Measurements from ENCODE around the gene SLC22A12. TPM values are rescaled to one million over a fixed set of nuclear protein-coding genes. Genes with fewer than 3 reads are reported as not detected.
A peak's percentile ranks its signal among the peaks of the same experiment; 100 is the strongest.

SLC22A12 gene
- total and polyA plus RNA-seq, 4 experiments from 2014 or later = not detected

DNA sequence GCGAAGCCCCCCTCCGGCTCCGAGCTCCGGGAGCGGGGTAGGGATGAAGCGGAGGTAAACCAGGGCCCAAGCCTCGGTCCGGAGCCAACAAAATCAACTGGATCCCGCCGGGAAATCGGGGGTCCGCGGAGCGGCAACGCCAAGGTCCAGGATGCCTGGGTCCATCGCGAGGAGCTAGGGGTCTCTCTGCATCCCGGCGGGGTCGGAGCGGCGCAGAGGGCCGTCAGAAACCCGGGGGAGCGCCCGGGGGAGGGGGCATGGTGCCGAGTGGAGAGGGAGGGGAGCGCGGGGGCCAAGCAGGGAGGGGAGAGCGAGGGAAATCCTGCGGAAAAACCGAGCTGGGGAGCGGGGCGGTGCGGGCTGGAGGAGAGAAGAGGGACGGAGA, 51.8 kb downstream of the SLC22A12 start:
- Mint-ChIP-seq H3K27ac (no peak overlapping the region), H3K9me3 (no peaks in the 10 kb centered on the region), H3K4me3 (no peak overlapping the region), H3K36me3 (no peaks in the 10 kb centered on the region), H3K27me3 (peaks cover 16 to 29% of the 10 kb centered on the region in 2 donors), H3K4me1 (peaks cover 2 to 7% (median 4%) of the 10 kb centered on the region in 4 donors)
- Histone ChIP-seq H3K4me3 (ENCODE audit: low read length in 2 of 2) (no peak overlapping the region), H3K36me3 (ENCODE audit: insufficient read depth, low read length) (no peaks in the 10 kb centered on the region), H3K27ac (ENCODE audit: low read depth, low read length) (no peak overlapping the region), H3K27me3 (ENCODE audit: insufficient read depth, low read length) (peaks cover 27% of the 10 kb centered on the region), H3K4me1 (ENCODE audit: insufficient read depth, low read length) (peaks cover 4% of the 10 kb centered on the region), H3K9me3 (ENCODE audit: control insufficient read depth in 1 of 2, low read length in 2 of 2) (no peaks in the 10 kb centered on the region)
- POLR2A ChIA-PET (ENCODE audit: partially characterized antibody) = no interaction called here
- intact Hi-C loops (cut with micrococcal nuclease) = no loop called here
- CTCF ChIA-PET (ENCODE audit: partially characterized antibody) = no interaction called here
- DNase-seq = no peak

DNA sequence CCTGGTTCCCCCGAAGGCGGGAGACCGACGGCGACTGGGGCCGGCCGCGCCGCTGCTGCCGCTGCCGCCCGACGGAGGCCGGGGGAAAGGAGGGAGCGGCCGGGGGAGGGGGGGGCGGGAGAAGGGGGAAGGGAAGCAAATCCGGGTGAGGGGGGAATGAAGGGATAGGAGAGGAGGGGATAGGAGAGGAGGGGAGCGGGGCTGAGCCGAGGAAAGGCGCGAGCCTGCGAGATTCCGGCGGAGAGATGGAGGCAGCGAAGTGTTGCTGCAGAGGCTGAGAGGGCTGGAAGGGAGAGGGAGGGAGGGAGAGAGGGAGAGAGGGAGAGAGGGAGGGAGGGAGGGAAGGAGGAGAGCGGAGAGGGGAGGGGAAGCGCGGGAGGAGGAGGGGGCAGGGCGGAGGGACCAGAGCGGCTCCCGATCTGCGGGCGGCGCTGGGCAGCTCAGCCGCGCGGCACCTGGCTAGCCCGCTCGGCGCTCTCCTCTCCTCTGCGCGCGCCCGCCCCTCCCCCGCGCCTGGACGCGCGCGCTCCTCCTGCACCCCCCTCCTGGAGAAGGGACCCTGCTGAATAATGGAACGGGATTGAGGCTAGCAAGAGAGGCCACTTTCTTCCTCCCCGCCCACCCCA, 52.3 kb downstream of the SLC22A12 start:
- H3K27me3 ChIP-seq (ENCODE audit: insufficient read depth, low read length) = peaks cover 27% of the 10 kb centered on the region
- H3K9me3 ChIP-seq (ENCODE audit: control insufficient read depth in 1 of 2, low read length in 2 of 2) = no peaks in the 10 kb centered on the region
- Mint-ChIP-seq H3K4me3 (peak overlapping the region in 5 of 8 donors; percentile 29 to 81 (median 39)), H3K4me1 (peaks cover 2 to 7% (median 4%) of the 10 kb centered on the region in 4 donors), H3K27me3 (peaks cover 16 to 32% of the 10 kb centered on the region in 2 donors), H3K36me3 (no peaks in the 10 kb centered on the region), H3K27ac (peak overlapping the region in 1 of 7 donors; percentile 17), H3K9me3 (no peaks in the 10 kb centered on the region)
- ChIA-PET CTCF (ENCODE audit: partially characterized antibody) (no interaction called here), POLR2A (ENCODE audit: partially characterized antibody) (no interaction called here)
- intact Hi-C loops (cut with micrococcal nuclease) = no loop called here
- no peaks in the 10 kb centered on the region for H3K36me3 ChIP-seq (ENCODE audit: insufficient read depth, low read length)
- no peak for DNase-seq
- H3K4me1 ChIP-seq (ENCODE audit: insufficient read depth, low read length) = peaks cover 4% of the 10 kb centered on the region
- H3K27ac ChIP-seq (ENCODE audit: low read depth, low read length) = no peak overlapping the region
- H3K4me3 ChIP-seq (ENCODE audit: low read length in 2 of 2) = no peak overlapping the region

DNA sequence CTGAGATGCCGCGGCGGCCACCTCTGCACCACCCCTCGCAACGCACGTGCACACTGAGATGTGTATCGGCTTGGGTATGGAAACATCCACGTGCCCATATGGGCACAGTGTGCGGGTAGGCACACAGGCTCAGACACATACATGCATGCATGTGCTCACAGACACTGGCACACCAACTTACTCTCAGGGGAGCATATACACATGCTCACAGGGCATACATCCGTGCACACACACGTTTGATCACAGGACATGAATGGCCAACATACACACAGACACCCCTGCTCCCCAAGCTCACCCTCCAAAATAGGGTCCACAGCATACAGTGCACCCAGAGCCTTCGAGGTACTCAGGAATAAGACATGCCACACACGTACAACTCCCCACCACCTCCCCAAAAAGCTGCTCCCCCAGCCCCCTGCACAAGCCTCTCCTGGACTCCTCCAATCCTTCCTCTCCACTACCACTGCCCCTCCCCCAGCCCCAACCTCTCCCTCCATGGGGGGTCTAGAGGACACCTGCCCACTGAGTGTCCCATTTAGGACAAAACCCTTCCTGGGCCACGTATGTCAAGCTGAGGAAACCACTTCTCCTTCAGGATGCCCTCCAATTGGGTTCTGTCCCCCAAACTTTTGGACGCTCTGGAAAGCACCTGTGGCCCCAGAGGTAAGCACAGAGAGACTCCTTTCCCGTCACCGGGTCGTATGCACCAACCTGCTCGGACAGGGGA, 53.1 kb downstream of the SLC22A12 start:
- H3K4me3 ChIP-seq (ENCODE audit: low read length in 2 of 2) = no peak overlapping the region
- Mint-ChIP-seq H3K4me3 (peak overlapping the region in 3 of 8 donors; percentile 49 to 70 (median 62)), H3K9me3 (no peaks in the 10 kb centered on the region), H3K36me3 (no peaks in the 10 kb centered on the region), H3K27me3 (peaks cover 17 to 32% of the 10 kb centered on the region in 2 donors), H3K27ac (peak overlapping the region in 1 of 7 donors; percentile 17), H3K4me1 (peaks cover 2 to 7% (median 4%) of the 10 kb centered on the region in 4 donors)
- no peak overlapping the region for H3K27ac ChIP-seq (ENCODE audit: low read depth, low read length)
- DNase-seq = no peak
- intact Hi-C loops (cut with micrococcal nuclease) = no loop called here
- H3K9me3 ChIP-seq (ENCODE audit: control insufficient read depth in 1 of 2, low read length in 2 of 2) = no peaks in the 10 kb centered on the region
- POLR2A ChIA-PET (ENCODE audit: partially characterized antibody) = no interaction called here
- peaks cover 27% of the 10 kb centered on the region for H3K27me3 ChIP-seq (ENCODE audit: insufficient read depth, low read length)
- CTCF ChIA-PET (ENCODE audit: partially characterized antibody) = interaction anchor here (0.9 kb wide), 1 partner anchor 64 kb away, joined by 3 read pairs; no protein-coding TSS in a partner anchor
- H3K36me3 ChIP-seq (ENCODE audit: insufficient read depth, low read length) = no peaks in the 10 kb centered on the region
- peaks cover 4% of the 10 kb centered on the region for H3K4me1 ChIP-seq (ENCODE audit: insufficient read depth, low read length)

DNA sequence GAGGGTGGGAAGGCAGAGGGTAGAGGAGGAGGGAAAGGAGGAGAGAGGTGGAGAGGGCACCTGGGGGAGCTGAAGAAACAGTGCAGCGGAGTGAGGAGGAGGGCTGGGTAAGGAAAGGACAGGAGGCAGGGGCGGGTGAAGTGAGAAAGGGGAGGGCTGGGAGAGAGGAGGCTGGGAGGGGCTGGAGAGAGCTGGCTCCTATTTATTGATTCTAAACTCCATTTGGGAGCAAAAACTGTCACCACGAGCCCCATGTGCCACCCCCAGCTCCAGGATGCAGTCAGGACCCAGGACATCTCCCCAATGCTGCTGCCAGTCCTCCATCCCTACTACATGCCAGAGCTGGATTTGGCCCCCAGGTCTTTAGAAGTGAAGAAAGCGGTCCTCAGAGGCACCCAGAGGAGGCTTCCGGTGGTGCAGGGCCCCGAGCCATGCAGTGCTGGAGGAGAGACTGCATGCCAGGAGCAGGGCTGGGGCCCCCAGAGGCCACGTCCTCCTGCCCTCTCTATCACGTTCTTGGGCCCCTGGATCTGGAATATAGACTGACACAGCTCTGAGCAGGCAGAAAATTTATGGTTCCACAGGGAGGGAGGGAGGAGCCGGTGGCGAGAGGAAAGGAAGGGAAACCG, 53.7 kb downstream of the SLC22A12 start:
- intact Hi-C loops (cut with micrococcal nuclease) = no loop called here
- POLR2A ChIA-PET (ENCODE audit: partially characterized antibody) = no interaction called here
- Histone ChIP-seq H3K27ac (ENCODE audit: low read depth, low read length) (no peak overlapping the region), H3K9me3 (ENCODE audit: control insufficient read depth in 1 of 2, low read length in 2 of 2) (no peaks in the 10 kb centered on the region), H3K36me3 (ENCODE audit: insufficient read depth, low read length) (no peaks in the 10 kb centered on the region), H3K4me1 (ENCODE audit: insufficient read depth, low read length) (peaks cover 4% of the 10 kb centered on the region), H3K27me3 (ENCODE audit: insufficient read depth, low read length) (peaks cover 27% of the 10 kb centered on the region), H3K4me3 (ENCODE audit: low read length in 2 of 2) (no peak overlapping the region)
- H3K4me3 Mint-ChIP-seq = no peak overlapping the region
- peaks cover 2 to 7% (median 4%) of the 10 kb centered on the region in 4 donors for H3K4me1 Mint-ChIP-seq
- no peaks in the 10 kb centered on the region for H3K36me3 Mint-ChIP-seq
- H3K27me3 Mint-ChIP-seq = peaks cover 19 to 35% of the 10 kb centered on the region in 2 donors
- CTCF ChIA-PET (ENCODE audit: partially characterized antibody) = interaction anchor here (0.9 kb wide), 1 partner anchor 65 kb away, joined by 3 read pairs; no protein-coding TSS in a partner anchor
- H3K9me3 Mint-ChIP-seq = no peaks in the 10 kb centered on the region
- H3K27ac Mint-ChIP-seq = no peak overlapping the region
- no peak for DNase-seq

DNA sequence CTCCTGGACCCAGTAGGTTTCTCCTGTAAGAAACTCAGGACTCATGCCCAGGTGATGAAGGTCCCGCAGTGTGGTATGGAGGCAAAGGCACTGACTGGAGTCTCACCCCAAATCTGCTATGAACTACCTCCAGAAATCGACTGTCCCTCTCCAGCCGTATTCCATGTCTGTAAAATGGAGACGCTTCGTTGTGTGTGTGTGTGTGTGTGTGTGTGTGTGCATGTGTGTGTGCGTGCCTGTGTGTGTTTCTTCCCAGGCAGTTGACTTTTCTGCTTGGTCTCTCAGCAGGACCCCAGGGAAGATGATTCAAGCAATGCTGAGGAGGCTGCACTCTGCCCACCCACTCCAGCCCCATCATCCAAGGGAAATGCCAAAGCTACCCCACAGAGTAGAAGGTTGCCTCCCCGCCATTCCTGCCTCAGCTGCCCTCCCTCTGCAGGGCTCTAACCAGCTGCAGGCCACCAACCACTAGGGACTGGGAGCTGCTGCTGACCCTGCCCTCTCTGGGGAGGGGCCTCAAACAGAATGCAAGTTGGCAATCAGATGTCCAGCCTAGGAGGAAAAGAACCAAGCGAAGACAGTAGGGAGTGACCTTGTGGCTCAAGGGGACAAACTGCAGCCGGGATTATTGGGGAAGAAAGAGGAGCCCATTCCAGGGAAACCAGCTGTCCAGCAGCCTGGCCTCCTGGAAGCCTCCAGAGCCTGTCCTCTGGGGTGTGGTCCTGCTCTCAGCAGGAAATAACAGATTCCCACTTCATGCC, 56.2 kb downstream of the SLC22A12 start:
- Histone ChIP-seq H3K4me1 (ENCODE audit: insufficient read depth, low read length) (peaks cover 2% of the 10 kb centered on the region), H3K27me3 (ENCODE audit: insufficient read depth, low read length) (peaks cover 9% of the 10 kb centered on the region), H3K4me3 (ENCODE audit: low read length in 2 of 2) (no peak overlapping the region), H3K36me3 (ENCODE audit: insufficient read depth, low read length) (no peaks in the 10 kb centered on the region), H3K27ac (ENCODE audit: low read depth, low read length) (no peak overlapping the region), H3K9me3 (ENCODE audit: control insufficient read depth in 1 of 2, low read length in 2 of 2) (no peaks in the 10 kb centered on the region)
- H3K4me1 Mint-ChIP-seq = peaks cover 2 to 7% (median 4%) of the 10 kb centered on the region in 4 donors
- H3K27ac Mint-ChIP-seq = no peak overlapping the region
- H3K27me3 Mint-ChIP-seq = peaks cover 19 to 39% of the 10 kb centered on the region in 2 donors
- intact Hi-C loops (cut with micrococcal nuclease) = no loop called here
- H3K9me3 Mint-ChIP-seq = no peaks in the 10 kb centered on the region
- no peak for DNase-seq
- CTCF ChIA-PET (ENCODE audit: partially characterized antibody) = no interaction called here
- H3K4me3 Mint-ChIP-seq = no peak overlapping the region
- no peaks in the 10 kb centered on the region for H3K36me3 Mint-ChIP-seq
- POLR2A ChIA-PET (ENCODE audit: partially characterized antibody) = no interaction called here

DNA sequence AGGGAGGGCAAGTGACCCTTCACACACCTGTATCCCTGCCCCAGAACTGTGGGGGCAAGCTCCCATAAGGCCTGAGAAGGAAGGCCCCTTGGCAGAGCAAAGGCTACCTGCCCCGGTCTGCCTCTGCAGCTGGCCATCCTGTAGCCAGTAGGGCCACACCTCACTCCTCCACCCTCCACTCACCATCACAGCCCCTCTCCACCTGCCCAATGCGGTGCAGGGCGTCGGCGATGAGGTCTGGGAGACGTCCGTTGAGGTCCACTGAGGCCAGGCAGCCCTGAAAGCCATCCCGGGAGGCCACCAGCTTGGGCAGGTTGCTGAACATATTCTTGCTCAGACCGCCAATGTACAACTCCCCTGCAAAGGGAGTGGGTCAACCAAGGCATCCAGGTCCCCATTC, 57.5 kb downstream of the SLC22A12 start:
- CTCF ChIA-PET (ENCODE audit: partially characterized antibody) = no interaction called here
- H3K27ac ChIP-seq (ENCODE audit: low read depth, low read length) = no peak overlapping the region
- H3K27me3 ChIP-seq (ENCODE audit: insufficient read depth, low read length) = peaks cover 8% of the 10 kb centered on the region
- Mint-ChIP-seq H3K9me3 (no peaks in the 10 kb centered on the region), H3K4me1 (peaks cover 0 to 8% (median 7%) of the 10 kb centered on the region in 4 donors), H3K27me3 (peaks cover 20 to 41% of the 10 kb centered on the region in 2 donors), H3K36me3 (no peaks in the 10 kb centered on the region), H3K4me3 (no peak overlapping the region), H3K27ac (no peak overlapping the region)
- no peak for DNase-seq
- no peaks in the 10 kb centered on the region for H3K4me1 ChIP-seq (ENCODE audit: insufficient read depth, low read length)
- H3K36me3 ChIP-seq (ENCODE audit: insufficient read depth, low read length) = no peaks in the 10 kb centered on the region
- H3K9me3 ChIP-seq (ENCODE audit: control insufficient read depth in 1 of 2, low read length in 2 of 2) = no peaks in the 10 kb centered on the region
- POLR2A ChIA-PET (ENCODE audit: partially characterized antibody) = no interaction called here
- H3K4me3 ChIP-seq (ENCODE audit: low read length in 2 of 2) = no peak overlapping the region
- intact Hi-C loops (cut with micrococcal nuclease) = no loop called here

DNA sequence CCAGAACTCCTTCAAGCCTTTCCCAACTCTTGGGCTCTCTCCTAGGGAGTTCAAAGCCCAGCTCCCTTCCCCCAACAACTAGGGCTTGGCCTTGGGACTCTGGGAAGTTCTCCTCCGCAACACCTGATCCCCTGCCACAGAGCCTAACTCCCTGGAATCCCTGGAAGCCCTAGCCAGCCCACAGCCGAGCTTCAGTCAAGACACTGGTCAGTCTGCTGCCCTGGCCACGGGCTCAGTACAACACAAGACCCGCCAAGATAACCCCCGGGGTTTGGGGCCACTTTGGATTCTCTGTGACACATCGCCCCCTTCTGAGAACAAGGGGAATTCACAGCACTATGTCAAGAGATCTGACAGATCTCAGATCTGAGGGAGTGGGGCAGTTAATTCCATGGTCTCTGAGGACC, 58.3 kb downstream of the SLC22A12 start:
- H3K36me3 ChIP-seq (ENCODE audit: insufficient read depth, low read length) = no peaks in the 10 kb centered on the region
- POLR2A ChIA-PET (ENCODE audit: partially characterized antibody) = no interaction called here
- DNase-seq = no peak

More for the DNA sequence above, 58.3 kb downstream of the SLC22A12 start:
- Histone ChIP-seq H3K4me1 (ENCODE audit: insufficient read depth, low read length) (no peaks in the 10 kb centered on the region), H3K9me3 (ENCODE audit: control insufficient read depth in 1 of 2, low read length in 2 of 2) (no peaks in the 10 kb centered on the region), H3K27ac (ENCODE audit: low read depth, low read length) (no peak overlapping the region), H3K4me3 (ENCODE audit: low read length in 2 of 2) (no peak overlapping the region), H3K27me3 (ENCODE audit: insufficient read depth, low read length) (peaks cover 2% of the 10 kb centered on the region)
- H3K4me1 Mint-ChIP-seq = peaks cover 0 to 5% (median 2%) of the 10 kb centered on the region in 4 donors
- H3K4me3 Mint-ChIP-seq = no peak overlapping the region
- H3K9me3 Mint-ChIP-seq = no peaks in the 10 kb centered on the region
- peaks cover 14 to 35% of the 10 kb centered on the region in 2 donors for H3K27me3 Mint-ChIP-seq
- no peaks in the 10 kb centered on the region for H3K36me3 Mint-ChIP-seq
- CTCF ChIA-PET (ENCODE audit: partially characterized antibody) = interaction anchor here (1.0 kb wide), 1 partner anchor 39 kb away, joined by 3 read pairs; no protein-coding TSS in a partner anchor
- intact Hi-C loops (cut with micrococcal nuclease) = no loop called here
- no peak overlapping the region for H3K27ac Mint-ChIP-seq
